Measurements from ENCODE around the gene ABCA9.
A peak's percentile ranks its signal among the peaks of the same experiment; 100 is the strongest.
"Not testable (repeated sequence)": the region's sequence is repeated elsewhere in the genome, so short reads cannot be mapped to it uniquely, and the experiment has no call there.

ABCA9 gene

GRCh38 chr17:69042308-69042707 is 18.4 kb downstream of the ABCA9 start:
- peaks cover 4% of the 10 kb centered on the region for H3K4me1 ChIP-seq (ENCODE audit: control insufficient read depth, insufficient read depth, low read length, unreplicated experiment)
- H3K36me3 ChIP-seq (ENCODE audit: insufficient read depth, low read length), result peaks cover 4% of the 10 kb centered on the region; the same call in 1 of the 2 replicates
- no peak overlapping the region for H3K4me3 ChIP-seq (ENCODE audit: low read depth, low read length)
- H3K79me2 ChIP-seq (ENCODE audit: control insufficient read depth, insufficient read depth, low read length, unreplicated experiment), result no peaks in the 10 kb centered on the region
- H2AFZ ChIP-seq (ENCODE audit: low read length, unreplicated experiment), result no peak overlapping the region
- no peak overlapping the region for H3K27ac ChIP-seq (ENCODE audit: low read depth, low read length)
- H3K27me3 ChIP-seq (ENCODE audit: insufficient read depth, low read length), result no peaks in the 10 kb centered on the region

GRCh38 chr17:69031839-69032238 is 28.9 kb downstream of the ABCA9 start:
- H3K27me3 ChIP-seq (ENCODE audit: insufficient read depth, low read length), result no peaks in the 10 kb centered on the region
- H3K4me1 ChIP-seq (ENCODE audit: control insufficient read depth, insufficient read depth, low read length, unreplicated experiment), result no peaks in the 10 kb centered on the region
- H2AFZ ChIP-seq (ENCODE audit: low read length, unreplicated experiment), result no peak overlapping the region
- no peak overlapping the region for H3K4me3 ChIP-seq (ENCODE audit: low read depth, low read length)
- no peak overlapping the region for H3K27ac ChIP-seq (ENCODE audit: low read depth, low read length)
- H3K79me2 ChIP-seq (ENCODE audit: control insufficient read depth, insufficient read depth, low read length, unreplicated experiment), result no peaks in the 10 kb centered on the region
- no peaks in the 10 kb centered on the region for H3K36me3 ChIP-seq (ENCODE audit: insufficient read depth, low read length)

- H3K27me3 ChIP-seq (ENCODE audit: insufficient read depth, low read length), result no peaks in the 10 kb centered on the region
- no peaks in the 10 kb centered on the region for H3K4me1 ChIP-seq (ENCODE audit: control insufficient read depth, insufficient read depth, low read length, unreplicated experiment)
- H2AFZ ChIP-seq (ENCODE audit: low read length, unreplicated experiment), result no peak overlapping the region
- H3K36me3 ChIP-seq (ENCODE audit: insufficient read depth, low read length), result peaks cover 2% of the 10 kb centered on the region; the same call in 1 of the 2 replicates
- H3K27ac ChIP-seq (ENCODE audit: low read depth, low read length), result no peak overlapping the region
- no peak overlapping the region for H3K4me3 ChIP-seq (ENCODE audit: low read depth, low read length)
- H3K79me2 ChIP-seq (ENCODE audit: control insufficient read depth, insufficient read depth, low read length, unreplicated experiment), result no peaks in the 10 kb centered on the region
These were observed 30.6 kb downstream of the ABCA9 start for GRCh38 chr17:69030169-69030568.

GRCh38 chr17:69018687-69019086 is 42.0 kb downstream of the ABCA9 start:
- Histone ChIP-seq H3K27ac (ENCODE audit: low read depth, low read length) (no peak overlapping the region), H3K4me1 (ENCODE audit: control insufficient read depth, insufficient read depth, low read length, unreplicated experiment) (peaks cover under 1% of the 10 kb centered on the region), H3K27me3 (ENCODE audit: insufficient read depth, low read length) (no peaks in the 10 kb centered on the region), H2AFZ (ENCODE audit: low read length, unreplicated experiment) (no peak overlapping the region), H3K4me3 (ENCODE audit: low read depth, low read length) (no peak overlapping the region), H3K36me3 (ENCODE audit: insufficient read depth, low read length) (no peaks in the 10 kb centered on the region), H3K79me2 (ENCODE audit: control insufficient read depth, insufficient read depth, low read length, unreplicated experiment) (no peaks in the 10 kb centered on the region)

- Histone ChIP-seq H3K4me1 (ENCODE audit: control insufficient read depth, insufficient read depth, low read length, unreplicated experiment) (peaks cover 6% of the 10 kb centered on the region), H3K4me3 (ENCODE audit: low read depth, low read length) (no peak overlapping the region), H3K27me3 (ENCODE audit: insufficient read depth, low read length) (no peaks in the 10 kb centered on the region), H3K36me3 (ENCODE audit: insufficient read depth, low read length) (no peaks in the 10 kb centered on the region), H2AFZ (ENCODE audit: low read length, unreplicated experiment) (no peak overlapping the region), H3K27ac (ENCODE audit: low read depth, low read length) (no peak overlapping the region), H3K79me2 (ENCODE audit: control insufficient read depth, insufficient read depth, low read length, unreplicated experiment) (no peaks in the 10 kb centered on the region)
These were observed 42.6 kb downstream of the ABCA9 start for GRCh38 chr17:69018022-69018615.

- Histone ChIP-seq H3K27ac (ENCODE audit: low read depth, low read length) (no peak overlapping the region), H3K36me3 (ENCODE audit: insufficient read depth, low read length) (no peaks in the 10 kb centered on the region), H2AFZ (ENCODE audit: low read length, unreplicated experiment) (no peak overlapping the region), H3K27me3 (ENCODE audit: insufficient read depth, low read length) (no peaks in the 10 kb centered on the region), H3K79me2 (ENCODE audit: control insufficient read depth, insufficient read depth, low read length, unreplicated experiment) (no peaks in the 10 kb centered on the region), H3K4me1 (ENCODE audit: control insufficient read depth, insufficient read depth, low read length, unreplicated experiment) (peaks cover 8% of the 10 kb centered on the region), H3K4me3 (ENCODE audit: low read depth, low read length) (no peak overlapping the region)
These were observed 45.1 kb downstream of the ABCA9 start for GRCh38 chr17:69015631-69016030.

GRCh38 chr17:69012895-69013805 is 47.6 kb downstream of the ABCA9 start:
- Histone ChIP-seq H3K79me2 (ENCODE audit: control insufficient read depth, insufficient read depth, low read length, unreplicated experiment) (no peaks in the 10 kb centered on the region), H3K27ac (ENCODE audit: low read depth, low read length) (peak overlapping the region; percentile 7; the same call in 1 of the 2 replicates), H3K27me3 (ENCODE audit: insufficient read depth, low read length) (no peaks in the 10 kb centered on the region), H3K4me3 (ENCODE audit: low read depth, low read length) (no peak overlapping the region), H3K36me3 (ENCODE audit: insufficient read depth, low read length) (no peaks in the 10 kb centered on the region), H2AFZ (ENCODE audit: low read length, unreplicated experiment) (no peak overlapping the region), H3K4me1 (ENCODE audit: control insufficient read depth, insufficient read depth, low read length, unreplicated experiment) (peaks cover 8% of the 10 kb centered on the region)

- 0 out of 2 replicates have a peak, but pooled peaks cover 4% of the 10 kb centered on the region for H3K36me3 ChIP-seq (ENCODE audit: insufficient read depth, low read length)
- H3K27me3 ChIP-seq (ENCODE audit: insufficient read depth, low read length), result no peaks in the 10 kb centered on the region
- peaks cover 8% of the 10 kb centered on the region for H3K4me1 ChIP-seq (ENCODE audit: control insufficient read depth, insufficient read depth, low read length, unreplicated experiment)
- H2AFZ ChIP-seq (ENCODE audit: low read length, unreplicated experiment), result no peak overlapping the region
- no peaks in the 10 kb centered on the region for H3K79me2 ChIP-seq (ENCODE audit: control insufficient read depth, insufficient read depth, low read length, unreplicated experiment)
- H3K4me3 ChIP-seq (ENCODE audit: low read depth, low read length), result no peak overlapping the region
- no peak overlapping the region for H3K27ac ChIP-seq (ENCODE audit: low read depth, low read length)
These were observed 50.8 kb downstream of the ABCA9 start for GRCh38 chr17:69009930-69010329.

- not testable (repeated sequence) for H3K4me1 ChIP-seq (ENCODE audit: control insufficient read depth, insufficient read depth, low read length, unreplicated experiment); H3K27ac ChIP-seq (ENCODE audit: low read depth, low read length); H3K36me3 ChIP-seq (ENCODE audit: insufficient read depth, low read length); H3K4me3 ChIP-seq (ENCODE audit: low read depth, low read length); H2AFZ ChIP-seq (ENCODE audit: low read length, unreplicated experiment); H3K27me3 ChIP-seq (ENCODE audit: insufficient read depth, low read length); H3K79me2 ChIP-seq (ENCODE audit: control insufficient read depth, insufficient read depth, low read length, unreplicated experiment)
These were observed 56.0 kb downstream of the ABCA9 start for GRCh38 chr17:69004759-69005158.

- not testable (repeated sequence) for H3K27me3 ChIP-seq (ENCODE audit: insufficient read depth, low read length); H3K36me3 ChIP-seq (ENCODE audit: insufficient read depth, low read length); H3K27ac ChIP-seq (ENCODE audit: low read depth, low read length); H3K4me1 ChIP-seq (ENCODE audit: control insufficient read depth, insufficient read depth, low read length, unreplicated experiment); H3K4me3 ChIP-seq (ENCODE audit: low read depth, low read length); H2AFZ ChIP-seq (ENCODE audit: low read length, unreplicated experiment); H3K79me2 ChIP-seq (ENCODE audit: control insufficient read depth, insufficient read depth, low read length, unreplicated experiment)
These were observed 61.0 kb downstream of the ABCA9 start for GRCh38 chr17:68999743-69000142.

GRCh38 chr17:68993112-68993511 is 67.6 kb downstream of the ABCA9 start:
- Histone ChIP-seq H3K4me3 (ENCODE audit: low read depth, low read length) (no peak overlapping the region), H3K27ac (ENCODE audit: low read depth, low read length) (no peak overlapping the region), H3K27me3 (ENCODE audit: insufficient read depth, low read length) (no peaks in the 10 kb centered on the region), H3K79me2 (ENCODE audit: control insufficient read depth, insufficient read depth, low read length, unreplicated experiment) (no peaks in the 10 kb centered on the region), H2AFZ (ENCODE audit: low read length, unreplicated experiment) (no peak overlapping the region), H3K4me1 (ENCODE audit: control insufficient read depth, insufficient read depth, low read length, unreplicated experiment) (no peaks in the 10 kb centered on the region), H3K36me3 (ENCODE audit: insufficient read depth, low read length) (no peaks in the 10 kb centered on the region)

Measured in ACC112 (cell line).